ENCODE measurements around the gene ATP8B3. TPM values are rescaled to one million over a fixed set of nuclear protein-coding genes. Genes with fewer than 3 reads are reported as not detected.

The ATP8B3 gene
- total RNA-seq, 1 donor from 2014 or later: 0.96 TPM

DNA sequence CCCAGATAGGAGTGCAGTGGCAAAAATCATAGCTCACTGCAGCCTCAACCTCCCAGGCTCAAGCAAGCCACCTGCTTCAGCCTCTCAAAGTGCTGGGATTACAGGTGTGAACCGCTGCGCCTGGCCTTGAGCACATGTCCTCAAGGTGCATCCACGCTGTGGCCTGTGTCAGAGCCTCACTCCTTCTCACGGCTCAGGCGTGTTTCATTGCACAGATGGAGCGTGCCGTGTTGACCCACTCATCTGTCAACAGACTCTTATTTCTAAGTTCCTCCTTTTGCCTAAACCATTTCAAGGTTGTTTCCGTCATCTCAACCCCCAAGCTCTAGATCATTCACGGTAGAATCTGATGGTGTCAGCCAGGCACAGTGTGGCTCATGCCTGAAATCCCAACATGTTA is 28.2 kb downstream of the ATP8B3 start:
- H3K4me3 ChIP-seq (ENCODE audit: low read depth, low read length): no peak overlapping the region
- no peak for DNase-seq (ENCODE audit: low read depth)
- no peaks in the 10 kb centered on the region for H3K36me3 ChIP-seq (ENCODE audit: control insufficient read depth, insufficient read depth, low read length)
- TF ChIP-seq CTCF (IDR thresholded peaks at IDR 0.05; ENCODE audit: insufficient read depth, low read length, poor library complexity, severe bottlenecking): no peak
- peaks cover 46% of the 10 kb centered on the region for H3K27me3 ChIP-seq (ENCODE audit: control insufficient read depth, insufficient read depth, low read length)

DNA sequence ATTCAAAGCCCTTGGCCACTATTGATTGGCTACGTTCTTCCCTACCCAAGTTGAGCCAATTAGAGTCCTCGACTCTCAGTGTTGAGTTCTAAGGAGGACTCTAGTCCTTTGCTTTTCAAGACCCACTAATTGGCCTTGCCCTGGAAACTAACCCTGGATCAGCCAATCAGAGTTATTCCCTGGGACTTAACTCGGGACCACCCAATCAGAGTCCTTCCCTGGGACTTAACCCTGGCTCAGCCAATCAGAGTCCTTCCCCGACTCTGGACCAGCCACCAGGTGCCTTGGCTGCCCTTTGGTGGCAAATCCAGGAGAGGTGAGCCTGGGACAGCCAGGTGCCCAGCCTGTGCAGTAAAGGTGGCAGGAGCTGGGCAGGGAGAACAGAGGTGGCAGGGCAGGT is 28.7 kb downstream of the ATP8B3 start:
- Histone ChIP-seq H3K36me3 (ENCODE audit: control insufficient read depth, insufficient read depth, low read length) (no peaks in the 10 kb centered on the region), H3K27me3 (ENCODE audit: control insufficient read depth, insufficient read depth, low read length) (peaks cover 46% of the 10 kb centered on the region), H3K4me3 (ENCODE audit: low read depth, low read length) (no peak overlapping the region)
- TF ChIP-seq CTCF (IDR thresholded peaks at IDR 0.05; ENCODE audit: insufficient read depth, low read length, poor library complexity, severe bottlenecking): no peak
- no peak for DNase-seq (ENCODE audit: low read depth)

GRCh38 chr19:1782521-1782920 is 29.6 kb downstream of the ATP8B3 start:
- no peak for DNase-seq (ENCODE audit: low read depth)
- Histone ChIP-seq H3K36me3 (ENCODE audit: control insufficient read depth, insufficient read depth, low read length) (no peaks in the 10 kb centered on the region), H3K27me3 (ENCODE audit: control insufficient read depth, insufficient read depth, low read length) (peaks cover 49% of the 10 kb centered on the region), H3K4me3 (ENCODE audit: low read depth, low read length) (no peak overlapping the region)
- no peak for TF ChIP-seq CTCF (IDR thresholded peaks at IDR 0.05; ENCODE audit: insufficient read depth, low read length, poor library complexity, severe bottlenecking)

- Histone ChIP-seq H3K27me3 (ENCODE audit: control insufficient read depth, insufficient read depth, low read length) (peaks cover 64% of the 10 kb centered on the region), H3K4me3 (ENCODE audit: low read depth, low read length) (no peak overlapping the region), H3K36me3 (ENCODE audit: control insufficient read depth, insufficient read depth, low read length) (no peaks in the 10 kb centered on the region)
- peak; percentile 23 for TF ChIP-seq CTCF (IDR thresholded peaks at IDR 0.05; ENCODE audit: insufficient read depth, low read length, poor library complexity, severe bottlenecking)
- no peak for DNase-seq (ENCODE audit: low read depth)
These were observed 31.7 kb downstream of the ATP8B3 start for GRCh38 chr19:1780272-1780958.

DNA sequence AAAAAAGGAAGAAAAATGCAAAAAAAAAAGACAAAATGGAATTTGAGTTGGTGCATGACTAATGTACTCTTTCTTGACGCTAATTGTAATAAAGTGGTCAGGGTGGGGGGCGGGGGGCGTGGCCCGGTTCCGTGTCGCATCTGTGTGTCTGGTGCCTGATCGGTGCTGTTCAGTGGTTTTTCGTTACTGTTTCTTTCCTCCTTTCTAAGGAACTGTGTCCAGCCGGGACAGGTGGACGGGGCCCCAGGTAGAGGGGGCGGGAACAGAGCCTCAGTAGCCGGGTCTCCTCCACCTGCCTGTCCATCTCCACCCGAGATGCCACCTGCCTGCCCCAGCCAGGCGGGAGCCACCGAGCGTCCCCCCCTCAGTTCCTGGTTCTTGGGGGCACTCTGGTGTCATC is 32.5 kb downstream of the ATP8B3 start:
- DNase-seq (ENCODE audit: low read depth): no peak
- TF ChIP-seq CTCF (IDR thresholded peaks at IDR 0.05; ENCODE audit: insufficient read depth, low read length, poor library complexity, severe bottlenecking): no peak
- Histone ChIP-seq H3K27me3 (ENCODE audit: control insufficient read depth, insufficient read depth, low read length) (peaks cover 70% of the 10 kb centered on the region), H3K36me3 (ENCODE audit: control insufficient read depth, insufficient read depth, low read length) (no peaks in the 10 kb centered on the region), H3K4me3 (ENCODE audit: low read depth, low read length) (no peak overlapping the region)

- H3K4me3 ChIP-seq (ENCODE audit: low read depth, low read length): no peak overlapping the region
- no peaks in the 10 kb centered on the region for H3K36me3 ChIP-seq (ENCODE audit: control insufficient read depth, insufficient read depth, low read length)
- TF ChIP-seq CTCF (IDR thresholded peaks at IDR 0.05; ENCODE audit: insufficient read depth, low read length, poor library complexity, severe bottlenecking): no peak
- peaks cover 66% of the 10 kb centered on the region for H3K27me3 ChIP-seq (ENCODE audit: control insufficient read depth, insufficient read depth, low read length)
- DNase-seq (ENCODE audit: low read depth): no peak
These were observed 34.9 kb downstream of the ATP8B3 start for GRCh38 chr19:1777149-1777548.

All from kidney epithelial cell (primary cell).